ENCODE results near the gene ADAT2.

DNA sequence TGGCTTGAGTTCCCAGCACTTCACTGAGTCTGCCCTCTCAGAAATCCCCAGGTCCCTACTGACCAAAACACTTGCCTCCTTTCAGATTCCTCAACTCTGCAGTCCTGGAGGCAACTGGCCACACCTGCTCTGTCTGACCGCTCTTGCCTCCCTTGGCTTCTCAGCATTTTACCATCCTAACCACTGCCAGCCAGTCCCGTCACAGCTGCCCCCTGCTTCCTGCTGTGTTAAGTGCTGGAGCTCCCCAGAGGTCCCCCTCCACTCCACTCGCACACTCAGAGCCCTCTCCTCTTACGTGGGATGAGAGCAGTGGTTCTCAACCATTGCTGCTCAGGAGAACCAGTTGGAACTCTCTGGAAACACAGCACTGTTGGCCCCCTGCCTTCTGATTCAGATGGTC lies 20.5 kb downstream of the ADAT2 start:
- TF ChIP-seq CTCF (IDR thresholded peaks at IDR 0.05) (no peak), POLR2A (IDR thresholded peaks at IDR 0.05) (no peak)
